HG03460 (cell line): ENCODE results near the gene SUZ12.
"Not testable (repeated sequence)": the region's sequence is repeated elsewhere in the genome, so short reads cannot be mapped to it uniquely, and the experiment has no call there.

Experiments used
- ATAC-seq: cut with Tn5 transposase; IDR thresholded peaks from one replicate; pipeline ENCODE4 v1.9.1; 2021; ENCODE audit not compliant: unreplicated experiment

SUZ12 gene

DNA sequence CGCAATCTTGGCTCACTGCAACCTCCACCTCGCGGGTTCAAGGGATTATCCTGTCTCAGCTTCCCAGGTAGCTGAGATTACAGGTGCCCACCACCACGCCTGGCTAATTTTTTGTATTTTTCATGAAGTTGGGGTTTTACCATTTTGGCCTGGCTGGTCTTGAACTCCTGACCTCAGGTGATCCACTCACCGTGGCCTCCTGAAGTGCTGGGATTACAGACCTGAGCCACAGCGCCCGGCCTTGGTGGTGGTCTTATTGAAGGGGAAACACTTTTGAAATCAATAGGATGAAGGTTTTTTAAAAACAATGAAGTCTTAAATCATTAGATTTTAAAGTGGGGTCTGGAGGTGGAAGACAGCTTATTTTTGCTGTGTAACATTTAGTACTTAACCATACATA lies 5.6 kb downstream of the SUZ12 start:
- not testable (repeated sequence) for ATAC-seq

- ATAC-seq: not testable (repeated sequence)
These were observed 15.1 kb downstream of the SUZ12 start for GRCh38 chr17:31951953-31952352.

GRCh38 chr17:31964131-31964530 lies 27.3 kb downstream of the SUZ12 start:
- not testable (repeated sequence) for ATAC-seq

DNA sequence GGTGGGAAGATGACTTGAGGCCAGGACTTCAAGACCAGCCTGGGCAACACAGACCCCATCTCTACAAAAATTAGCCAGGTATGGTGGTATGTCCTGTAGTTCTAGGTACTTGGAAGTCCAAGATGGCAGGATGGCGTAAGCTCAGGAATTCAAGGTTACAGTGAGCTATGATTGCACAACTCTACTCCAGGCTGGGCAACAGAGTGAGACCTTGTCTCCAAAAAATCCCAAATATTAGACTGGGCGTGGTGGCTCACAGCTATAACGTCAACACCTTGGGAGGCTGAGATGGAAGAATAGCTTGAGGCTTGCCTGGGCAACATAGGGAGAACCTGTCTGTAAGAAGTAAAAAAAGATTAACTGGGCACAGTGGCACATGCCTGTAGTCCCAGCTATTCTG lies 30.8 kb downstream of the SUZ12 start:
- no peak for ATAC-seq

GRCh38 chr17:31970416-31970815 lies 33.6 kb downstream of the SUZ12 start:
- not testable (repeated sequence) for ATAC-seq

- ATAC-seq: not testable (repeated sequence)
These were observed 37.7 kb downstream of the SUZ12 start for GRCh38 chr17:31974269-31975071.

- ATAC-seq: not testable (repeated sequence)
These were observed 38.6 kb downstream of the SUZ12 start for GRCh38 chr17:31975391-31975790.

DNA sequence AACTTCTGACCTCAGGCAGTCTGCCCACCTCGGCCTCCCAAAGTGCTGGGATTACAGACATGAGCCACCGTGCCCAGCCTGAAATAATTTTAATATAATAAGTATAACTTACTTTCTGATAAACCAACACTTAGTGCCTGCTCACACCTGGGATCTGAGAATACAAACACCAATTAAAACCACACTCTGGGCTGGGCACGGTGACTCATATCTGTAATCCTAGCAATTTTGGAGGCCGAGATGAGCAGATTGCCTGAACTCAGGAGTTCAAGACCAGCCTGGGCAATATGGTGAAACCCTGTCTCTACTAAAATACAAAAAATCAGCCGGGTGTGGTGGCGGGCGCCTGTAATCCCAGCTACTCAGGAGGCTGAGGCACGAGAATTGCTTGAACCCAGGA lies 55.0 kb downstream of the SUZ12 start:
- not testable (repeated sequence) for ATAC-seq

DNA sequence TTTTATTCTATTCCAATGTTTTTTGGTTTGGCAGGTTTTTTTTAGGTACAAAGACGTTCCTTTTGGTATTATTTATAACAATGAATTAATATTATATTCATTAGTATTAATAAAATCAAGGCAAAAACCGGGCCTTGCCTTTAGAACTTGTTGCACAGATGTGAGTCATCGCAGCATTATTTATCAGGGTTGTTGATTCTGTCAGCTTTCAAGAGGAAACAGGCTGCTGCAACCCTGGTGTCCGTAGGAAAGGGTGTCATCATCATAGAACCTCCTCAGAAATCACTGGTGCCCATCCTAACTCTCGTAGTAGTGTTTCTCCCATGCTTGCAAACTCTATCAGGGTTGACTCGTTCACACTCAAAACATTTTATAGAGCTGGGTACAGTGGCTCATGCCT lies 60.2 kb downstream of the SUZ12 start:
- ATAC-seq: no peak

GRCh38 chr17:32006957-32007462 lies 70.2 kb downstream of the SUZ12 start, which contains the start of gene LRRC37B:
TSS of gene LRRC37B (plus strand) at chr17:32007383. CDS start at chr17:32021393, 14,010 bp downstream.
- peak; percentile 79 for ATAC-seq

GRCh38 chr17:32007463-32008298 lies 70.9 kb downstream of the SUZ12 start:
- ATAC-seq: peak; percentile 37

DNA sequence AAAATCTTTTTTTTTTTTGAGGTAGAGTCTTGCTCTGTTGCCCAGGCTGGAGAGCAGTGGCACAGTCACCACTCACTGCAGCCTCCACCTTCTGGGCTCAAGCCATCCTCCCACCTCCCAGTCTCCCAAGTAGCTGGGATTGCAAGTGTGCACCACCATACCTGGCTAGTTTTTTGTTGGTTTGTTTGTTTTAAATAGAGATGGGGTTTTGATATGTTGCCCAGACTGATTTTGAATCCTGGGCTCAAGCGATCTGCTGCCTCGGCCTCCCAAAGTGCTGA lies 72.4 kb downstream of the SUZ12 start:
- no peak for ATAC-seq

DNA sequence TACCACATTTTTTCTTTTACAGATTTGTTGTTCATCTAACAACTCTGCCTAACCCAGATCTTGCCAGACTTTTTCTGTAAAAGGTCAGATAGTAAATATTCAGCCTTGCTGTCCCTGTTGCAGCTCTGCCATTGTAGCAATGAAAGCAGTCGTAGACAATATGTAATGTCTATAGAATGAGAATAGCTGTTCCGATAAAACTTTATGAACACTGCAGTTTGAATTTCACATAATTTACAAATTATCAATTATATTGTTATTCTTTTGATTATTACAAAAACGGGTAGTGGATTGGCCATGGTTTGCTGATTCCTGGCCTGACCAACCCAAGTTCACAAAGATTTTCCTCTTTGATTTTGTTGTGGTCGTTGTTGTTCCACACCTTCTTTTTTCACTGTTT lies 73.3 kb downstream of the SUZ12 start:
- ATAC-seq: no peak

- ATAC-seq: no peak
These were observed 78.6 kb downstream of the SUZ12 start for GRCh38 chr17:32015245-32016013.

DNA sequence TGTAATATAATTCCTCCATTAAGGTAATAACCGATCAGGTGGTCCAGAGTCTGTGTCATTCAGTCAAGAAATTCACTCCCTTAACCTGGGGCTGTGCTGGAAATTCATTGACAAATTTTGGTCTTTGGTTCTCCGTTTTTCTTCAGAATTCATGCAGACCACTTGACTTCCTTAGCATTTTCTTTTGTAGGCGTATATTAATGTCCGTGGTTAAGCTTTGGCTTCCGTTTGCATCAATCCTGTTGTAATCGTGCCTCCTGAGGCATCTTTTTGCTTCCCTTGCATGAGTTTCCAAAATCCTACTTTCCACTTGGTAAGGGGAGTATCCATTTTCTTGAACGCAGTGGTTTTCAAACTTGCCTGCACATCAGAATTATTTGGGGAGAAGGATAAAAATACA lies 79.4 kb downstream of the SUZ12 start:
- no peak for ATAC-seq

- no peak for ATAC-seq
These were observed 82.4 kb downstream of the SUZ12 start for GRCh38 chr17:32019228-32019627.

- ATAC-seq: no peak
These were observed 84.3 kb downstream of the SUZ12 start for GRCh38 chr17:32020943-32021614.

- ATAC-seq: no peak
These were observed 84.8 kb downstream of the SUZ12 start for GRCh38 chr17:32021615-32021955.

GRCh38 chr17:32022554-32022953 lies 85.7 kb downstream of the SUZ12 start:
- ATAC-seq: not testable (repeated sequence)

GRCh38 chr17:32027271-32027670 lies 90.5 kb downstream of the SUZ12 start:
- ATAC-seq: not testable (repeated sequence)

GRCh38 chr17:32033223-32033622 lies 96.4 kb downstream of the SUZ12 start:
- ATAC-seq: no peak
